Measurements from ENCODE around the gene PRKAR1A. TPM values are rescaled to one million over a fixed set of nuclear protein-coding genes. Genes with fewer than 3 reads are reported as not detected.

PRKAR1A gene
- total RNA-seq, 1 donor from 2014 or later = 733 TPM

DNA sequence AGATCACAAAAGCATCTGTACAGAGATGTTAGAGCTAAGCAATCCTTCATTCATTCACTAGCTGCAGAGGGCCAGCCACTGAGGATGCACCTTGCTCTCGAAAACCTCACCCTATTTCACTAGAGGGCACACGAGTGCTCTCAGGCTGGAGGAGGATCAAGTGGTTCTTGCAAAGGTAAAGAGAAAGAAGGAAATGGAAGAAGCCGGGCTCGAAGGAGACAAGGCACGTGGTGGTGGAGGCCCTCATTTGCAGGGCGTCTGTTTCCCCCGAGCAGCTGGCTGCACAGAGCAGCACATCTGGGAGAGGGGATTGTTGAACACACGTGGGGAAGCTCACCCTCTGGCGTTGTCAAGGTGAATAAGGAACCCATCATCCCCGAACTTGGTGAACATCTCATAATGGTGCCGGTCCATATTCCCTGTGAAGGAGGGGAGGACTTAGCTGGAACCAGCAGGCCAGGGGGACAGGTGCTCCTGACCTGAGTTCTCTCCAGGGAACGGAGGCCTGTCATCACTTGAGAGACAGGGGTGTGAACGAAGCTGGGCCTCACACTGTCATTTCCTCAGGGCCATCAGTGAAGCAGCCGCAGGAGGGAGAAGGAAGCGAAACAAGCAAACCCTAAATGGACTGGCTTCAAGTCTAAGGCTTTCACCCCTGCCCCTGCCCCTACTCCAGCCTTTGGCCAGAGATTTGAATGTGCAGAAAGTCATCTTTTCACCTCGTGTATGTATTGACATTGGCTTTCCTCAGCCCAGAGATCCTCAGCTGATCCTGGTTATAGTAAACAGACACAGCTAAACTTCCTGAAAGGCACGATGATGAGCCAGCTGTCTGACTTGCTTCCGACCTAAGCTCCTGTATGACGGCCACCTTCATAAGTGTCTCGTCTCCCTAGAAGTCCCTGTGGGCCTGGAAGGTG, 27.6 kb downstream of the PRKAR1A start:
- Histone ChIP-seq H3K27ac (replicated peaks) (peak overlapping the region; percentile 23), H3K4me3 (no peak overlapping the region), H3K4me1 (peaks cover 42% of the 10 kb centered on the region), H3K9me3 (replicated peaks) (no peaks in the 10 kb centered on the region), H3K36me3 (peaks cover 57% of the 10 kb centered on the region), H3K27me3 (ENCODE audit: low read depth) (no peaks in the 10 kb centered on the region)
- intact Hi-C loops (cut with micrococcal nuclease) = no loop called here
- DNase-seq = no peak
- TF ChIP-seq, protein P1, sequence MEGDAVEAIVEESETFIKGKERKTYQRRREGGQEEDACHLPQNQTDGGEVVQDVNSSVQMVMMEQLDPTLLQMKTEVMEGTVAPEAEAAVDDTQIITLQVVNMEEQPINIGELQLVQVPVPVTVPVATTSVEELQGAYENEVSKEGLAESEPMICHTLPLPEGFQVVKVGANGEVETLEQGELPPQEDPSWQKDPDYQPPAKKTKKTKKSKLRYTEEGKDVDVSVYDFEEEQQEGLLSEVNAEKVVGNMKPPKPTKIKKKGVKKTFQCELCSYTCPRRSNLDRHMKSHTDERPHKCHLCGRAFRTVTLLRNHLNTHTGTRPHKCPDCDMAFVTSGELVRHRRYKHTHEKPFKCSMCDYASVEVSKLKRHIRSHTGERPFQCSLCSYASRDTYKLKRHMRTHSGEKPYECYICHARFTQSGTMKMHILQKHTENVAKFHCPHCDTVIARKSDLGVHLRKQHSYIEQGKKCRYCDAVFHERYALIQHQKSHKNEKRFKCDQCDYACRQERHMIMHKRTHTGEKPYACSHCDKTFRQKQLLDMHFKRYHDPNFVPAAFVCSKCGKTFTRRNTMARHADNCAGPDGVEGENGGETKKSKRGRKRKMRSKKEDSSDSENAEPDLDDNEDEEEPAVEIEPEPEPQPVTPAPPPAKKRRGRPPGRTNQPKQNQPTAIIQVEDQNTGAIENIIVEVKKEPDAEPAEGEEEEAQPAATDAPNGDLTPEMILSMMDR (IDR thresholded peaks at IDR 0.05; ENCODE audit: borderline replicate concordance) = peak; percentile 40

DNA sequence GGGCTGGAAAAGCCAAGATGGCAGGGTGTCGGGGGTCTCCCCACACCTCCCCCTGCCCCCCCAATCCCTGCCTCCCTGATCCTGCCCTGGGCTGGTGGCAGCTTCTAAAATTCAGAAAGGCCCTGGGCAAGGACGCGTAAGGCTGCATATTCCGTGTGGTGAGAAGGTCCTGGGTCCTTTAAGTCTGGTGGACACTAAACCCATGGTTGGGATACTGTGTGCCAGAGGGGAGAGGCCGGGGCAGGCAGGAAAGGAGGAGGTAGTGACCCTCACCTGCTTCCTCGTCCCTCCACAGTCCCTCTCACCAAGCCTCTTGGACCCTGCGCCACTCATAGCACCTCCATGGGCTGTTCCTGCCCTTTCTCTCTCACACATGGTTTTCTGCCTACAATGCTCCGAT, 28.8 kb downstream of the PRKAR1A start:
- H3K9me3 ChIP-seq (replicated peaks) = no peaks in the 10 kb centered on the region
- TF ChIP-seq, protein P1 (IDR thresholded peaks at IDR 0.05; ENCODE audit: borderline replicate concordance) = no peak
- H3K36me3 ChIP-seq = peaks cover 45% of the 10 kb centered on the region
- H3K4me3 ChIP-seq = no peak overlapping the region
- H3K27ac ChIP-seq (replicated peaks) = peak overlapping the region; percentile 23
- DNase-seq = no peak
- intact Hi-C loops (cut with micrococcal nuclease) = no loop called here
- H3K27me3 ChIP-seq (ENCODE audit: low read depth) = no peaks in the 10 kb centered on the region
- H3K4me1 ChIP-seq = peaks cover 30% of the 10 kb centered on the region

DNA sequence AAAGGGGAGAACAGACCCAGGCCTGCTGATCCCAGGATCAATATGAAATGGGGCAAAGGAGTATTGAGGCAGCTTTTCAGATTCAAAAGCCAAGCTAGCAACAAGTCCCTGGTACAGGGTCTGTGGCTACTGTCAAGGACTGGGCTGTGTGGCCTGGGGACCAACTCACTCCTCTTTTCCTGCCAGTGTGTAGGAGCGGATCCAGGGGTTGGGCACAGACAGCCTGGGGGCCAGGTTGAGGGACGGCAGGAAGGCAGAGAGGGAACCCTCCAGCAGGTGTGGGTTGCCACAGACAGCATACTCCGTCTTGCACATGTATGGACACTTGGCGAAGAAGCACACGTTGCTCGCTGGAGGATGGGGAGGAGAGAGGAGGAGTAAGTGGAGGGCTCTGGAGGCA, 29.6 kb downstream of the PRKAR1A start:
- no peak overlapping the region for H3K27ac ChIP-seq (replicated peaks)
- H3K27me3 ChIP-seq (ENCODE audit: low read depth) = no peaks in the 10 kb centered on the region
- TF ChIP-seq, protein P1 (IDR thresholded peaks at IDR 0.05; ENCODE audit: borderline replicate concordance) = no peak
- intact Hi-C loops (cut with micrococcal nuclease) = no loop called here
- H3K36me3 ChIP-seq = peaks cover 37% of the 10 kb centered on the region
- H3K4me1 ChIP-seq = peaks cover 22% of the 10 kb centered on the region
- no peak for DNase-seq
- H3K4me3 ChIP-seq = no peak overlapping the region
- H3K9me3 ChIP-seq (replicated peaks) = peaks cover 1% of the 10 kb centered on the region

DNA sequence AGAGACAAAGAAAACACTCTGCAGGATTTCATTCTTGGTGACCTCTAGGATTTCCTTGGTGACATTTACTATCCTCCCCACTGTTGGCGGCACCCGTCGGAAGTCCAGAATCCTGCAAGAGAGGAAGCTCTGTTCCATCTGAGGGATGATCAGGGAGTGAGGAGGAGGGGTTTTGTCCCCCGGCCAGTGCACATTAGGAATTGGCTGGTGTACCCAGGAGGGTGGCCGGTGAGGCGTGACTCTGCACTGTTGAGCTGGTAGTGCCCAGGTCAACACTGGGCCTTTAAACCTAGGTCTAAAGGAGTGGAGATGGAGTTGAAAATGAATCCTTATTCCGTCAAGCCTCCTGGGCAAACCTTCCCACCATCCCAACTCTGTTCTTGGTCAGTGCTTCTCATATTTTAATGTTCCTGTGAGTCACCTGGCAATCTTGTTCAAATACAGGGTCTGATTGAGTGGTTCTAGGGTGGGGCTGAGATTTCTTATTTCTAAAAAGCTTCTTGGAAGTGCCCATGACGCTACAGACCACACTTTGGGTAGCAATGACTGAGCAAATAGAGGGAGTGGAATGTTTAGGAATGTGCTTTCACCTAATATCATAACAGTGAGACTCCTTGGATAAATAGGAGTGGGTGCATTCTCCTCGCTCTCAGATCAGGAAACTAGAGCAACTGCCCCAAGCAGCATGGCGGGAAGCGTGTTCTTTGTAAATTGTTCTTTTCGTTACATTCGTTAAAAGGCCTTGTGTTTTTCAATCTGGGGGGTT, 30.7 kb downstream of the PRKAR1A start:
- H3K36me3 ChIP-seq = peaks cover 26% of the 10 kb centered on the region
- peaks cover 7% of the 10 kb centered on the region for H3K9me3 ChIP-seq (replicated peaks)
- intact Hi-C loops (cut with micrococcal nuclease) = no loop called here
- H3K27me3 ChIP-seq (ENCODE audit: low read depth) = no peaks in the 10 kb centered on the region
- no peak for DNase-seq
- no peak overlapping the region for H3K27ac ChIP-seq (replicated peaks)
- no peak overlapping the region for H3K4me3 ChIP-seq
- H3K4me1 ChIP-seq = peaks cover 17% of the 10 kb centered on the region
- TF ChIP-seq, protein P1 (IDR thresholded peaks at IDR 0.05; ENCODE audit: borderline replicate concordance) = no peak

DNA sequence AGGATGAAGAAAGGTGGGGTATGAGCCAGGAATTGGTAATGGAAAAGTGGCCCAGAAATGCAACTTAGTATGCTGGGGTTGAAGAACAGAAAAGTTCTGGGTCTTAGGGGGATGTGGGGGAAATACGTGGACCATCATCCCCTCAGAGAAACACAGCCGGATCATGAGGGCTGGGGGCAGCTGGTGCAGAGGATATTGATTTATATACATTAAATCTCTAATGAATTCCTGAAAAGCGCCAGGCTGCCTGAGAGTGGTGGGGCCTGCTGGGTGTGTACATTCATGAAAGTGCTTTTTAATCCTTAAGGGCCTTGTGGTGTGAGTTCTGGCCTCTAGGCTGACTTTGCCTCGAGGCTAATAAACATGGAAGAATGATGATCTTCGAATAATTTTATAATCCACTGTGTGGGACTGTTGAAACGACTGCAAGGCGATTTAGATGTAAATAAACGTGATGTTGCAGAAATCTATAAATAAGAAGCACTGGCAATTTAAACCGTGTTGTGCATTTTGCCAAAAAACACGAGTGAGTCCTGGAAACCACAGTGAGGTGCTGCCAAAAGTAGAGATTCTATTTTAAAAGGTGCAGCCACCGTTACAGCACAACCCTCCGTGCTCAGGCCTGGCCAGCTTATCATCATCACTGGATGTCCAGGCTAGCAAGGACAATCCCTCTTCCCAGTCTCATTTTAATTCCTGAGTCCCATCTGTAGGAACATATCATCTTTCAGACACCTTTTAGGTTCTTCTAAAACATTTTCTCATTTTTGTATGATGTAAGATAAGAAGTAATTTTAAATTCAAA, 32.1 kb downstream of the PRKAR1A start:
- TF ChIP-seq, protein P1 (IDR thresholded peaks at IDR 0.05; ENCODE audit: borderline replicate concordance) = no peak
- no peaks in the 10 kb centered on the region for H3K27me3 ChIP-seq (ENCODE audit: low read depth)
- H3K36me3 ChIP-seq = peaks cover 12% of the 10 kb centered on the region
- H3K4me3 ChIP-seq = no peak overlapping the region
- peaks cover 7% of the 10 kb centered on the region for H3K9me3 ChIP-seq (replicated peaks)
- peaks cover 10% of the 10 kb centered on the region for H3K4me1 ChIP-seq
- DNase-seq = no peak
- intact Hi-C loops (cut with micrococcal nuclease) = no loop called here
- H3K27ac ChIP-seq (replicated peaks) = peak overlapping the region; percentile 22
